ENCODE results near the gene BCL10. TPM values are rescaled to one million over a fixed set of nuclear protein-coding genes. Genes with fewer than 3 reads are reported as not detected.

The BCL10 gene
- polyA plus RNA-seq, 1 donor from 2014 or later: 17.3 TPM

DNA sequence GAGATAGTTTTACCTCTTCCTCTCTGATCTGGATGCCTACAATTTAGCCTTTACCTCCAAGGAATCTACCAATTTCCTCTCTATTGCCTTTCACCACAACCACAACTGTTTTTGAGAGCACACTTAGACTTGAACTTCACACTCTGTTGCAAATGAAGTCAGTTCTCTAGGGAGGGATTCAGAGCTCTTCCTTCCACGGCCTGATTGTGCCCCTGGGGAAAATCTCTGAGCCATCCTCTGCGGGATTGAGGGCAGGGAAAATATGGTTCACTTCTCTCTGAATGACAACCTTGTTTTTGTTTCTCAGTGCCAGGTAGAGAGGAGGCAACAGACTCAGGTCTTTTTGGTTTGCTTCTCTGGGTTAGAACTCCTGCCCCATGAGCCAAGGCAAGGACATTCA lies 35.4 kb upstream of the BCL10 start:
- no peak overlapping the region for H2AFZ ChIP-seq (ENCODE audit: low read depth, low read length)
- H3K36me3 ChIP-seq (ENCODE audit: insufficient read depth, low read length): no peaks in the 10 kb centered on the region
- H3K9me3 ChIP-seq (ENCODE audit: low read length): no peaks in the 10 kb centered on the region
- no peak overlapping the region for H3K9ac ChIP-seq (ENCODE audit: low read length)
- no peak overlapping the region for H3K27ac ChIP-seq (ENCODE audit: low read length)
- no peak overlapping the region for H3K4me3 ChIP-seq (ENCODE audit: low read length)
- H3K79me2 ChIP-seq (replicated peaks; ENCODE audit: insufficient read depth, low read length): no peaks in the 10 kb centered on the region
- no peak for TF ChIP-seq MXI1 (conservative IDR thresholded peaks at IDR 0.05; ENCODE audit: poor library complexity, severe bottlenecking)
- TF ChIP-seq POLR2AphosphoS5 (IDR thresholded peaks at IDR 0.05): no peak
- TF ChIP-seq, protein P1, sequence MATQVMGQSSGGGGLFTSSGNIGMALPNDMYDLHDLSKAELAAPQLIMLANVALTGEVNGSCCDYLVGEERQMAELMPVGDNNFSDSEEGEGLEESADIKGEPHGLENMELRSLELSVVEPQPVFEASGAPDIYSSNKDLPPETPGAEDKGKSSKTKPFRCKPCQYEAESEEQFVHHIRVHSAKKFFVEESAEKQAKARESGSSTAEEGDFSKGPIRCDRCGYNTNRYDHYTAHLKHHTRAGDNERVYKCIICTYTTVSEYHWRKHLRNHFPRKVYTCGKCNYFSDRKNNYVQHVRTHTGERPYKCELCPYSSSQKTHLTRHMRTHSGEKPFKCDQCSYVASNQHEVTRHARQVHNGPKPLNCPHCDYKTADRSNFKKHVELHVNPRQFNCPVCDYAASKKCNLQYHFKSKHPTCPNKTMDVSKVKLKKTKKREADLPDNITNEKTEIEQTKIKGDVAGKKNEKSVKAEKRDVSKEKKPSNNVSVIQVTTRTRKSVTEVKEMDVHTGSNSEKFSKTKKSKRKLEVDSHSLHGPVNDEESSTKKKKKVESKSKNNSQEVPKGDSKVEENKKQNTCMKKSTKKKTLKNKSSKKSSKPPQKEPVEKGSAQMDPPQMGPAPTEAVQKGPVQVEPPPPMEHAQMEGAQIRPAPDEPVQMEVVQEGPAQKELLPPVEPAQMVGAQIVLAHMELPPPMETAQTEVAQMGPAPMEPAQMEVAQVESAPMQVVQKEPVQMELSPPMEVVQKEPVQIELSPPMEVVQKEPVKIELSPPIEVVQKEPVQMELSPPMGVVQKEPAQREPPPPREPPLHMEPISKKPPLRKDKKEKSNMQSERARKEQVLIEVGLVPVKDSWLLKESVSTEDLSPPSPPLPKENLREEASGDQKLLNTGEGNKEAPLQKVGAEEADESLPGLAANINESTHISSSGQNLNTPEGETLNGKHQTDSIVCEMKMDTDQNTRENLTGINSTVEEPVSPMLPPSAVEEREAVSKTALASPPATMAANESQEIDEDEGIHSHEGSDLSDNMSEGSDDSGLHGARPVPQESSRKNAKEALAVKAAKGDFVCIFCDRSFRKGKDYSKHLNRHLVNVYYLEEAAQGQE (IDR thresholded peaks at IDR 0.05; ENCODE audit: borderline replicate concordance): no peak
- no peak for TF ChIP-seq EP300 (conservative IDR thresholded peaks at IDR 0.05; ENCODE audit: poor library complexity, severe bottlenecking)
- TF ChIP-seq TAF1 (IDR thresholded peaks at IDR 0.05; ENCODE audit: low read depth): no peak
- TF ChIP-seq SMC3 (conservative IDR thresholded peaks at IDR 0.05; ENCODE audit: poor library complexity): no peak
- no peak for TF ChIP-seq EZH2 (IDR thresholded peaks at IDR 0.05; ENCODE audit: borderline replicate concordance, insufficient read depth, low read length, poor library complexity, severe bottlenecking)
- no peak for TF ChIP-seq RAD21 (conservative IDR thresholded peaks at IDR 0.05)
- TF ChIP-seq, protein P2, sequence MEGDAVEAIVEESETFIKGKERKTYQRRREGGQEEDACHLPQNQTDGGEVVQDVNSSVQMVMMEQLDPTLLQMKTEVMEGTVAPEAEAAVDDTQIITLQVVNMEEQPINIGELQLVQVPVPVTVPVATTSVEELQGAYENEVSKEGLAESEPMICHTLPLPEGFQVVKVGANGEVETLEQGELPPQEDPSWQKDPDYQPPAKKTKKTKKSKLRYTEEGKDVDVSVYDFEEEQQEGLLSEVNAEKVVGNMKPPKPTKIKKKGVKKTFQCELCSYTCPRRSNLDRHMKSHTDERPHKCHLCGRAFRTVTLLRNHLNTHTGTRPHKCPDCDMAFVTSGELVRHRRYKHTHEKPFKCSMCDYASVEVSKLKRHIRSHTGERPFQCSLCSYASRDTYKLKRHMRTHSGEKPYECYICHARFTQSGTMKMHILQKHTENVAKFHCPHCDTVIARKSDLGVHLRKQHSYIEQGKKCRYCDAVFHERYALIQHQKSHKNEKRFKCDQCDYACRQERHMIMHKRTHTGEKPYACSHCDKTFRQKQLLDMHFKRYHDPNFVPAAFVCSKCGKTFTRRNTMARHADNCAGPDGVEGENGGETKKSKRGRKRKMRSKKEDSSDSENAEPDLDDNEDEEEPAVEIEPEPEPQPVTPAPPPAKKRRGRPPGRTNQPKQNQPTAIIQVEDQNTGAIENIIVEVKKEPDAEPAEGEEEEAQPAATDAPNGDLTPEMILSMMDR (IDR thresholded peaks at IDR 0.05; ENCODE audit: poor library complexity, severe bottlenecking): no peak
- H3K27me3 ChIP-seq (ENCODE audit: insufficient read depth, low read depth, low read length): no peaks in the 10 kb centered on the region
- H3K9me2 ChIP-seq (ENCODE audit: insufficient read depth, low read length): no peaks in the 10 kb centered on the region
- H3K4me2 ChIP-seq (ENCODE audit: low read length): no peak overlapping the region
- H4K20me1 ChIP-seq (ENCODE audit: insufficient read depth): no peaks in the 10 kb centered on the region
- H3F3A ChIP-seq (ENCODE audit: insufficient read depth, low read length, poor library complexity, severe bottlenecking): no peaks in the 10 kb centered on the region

DNA sequence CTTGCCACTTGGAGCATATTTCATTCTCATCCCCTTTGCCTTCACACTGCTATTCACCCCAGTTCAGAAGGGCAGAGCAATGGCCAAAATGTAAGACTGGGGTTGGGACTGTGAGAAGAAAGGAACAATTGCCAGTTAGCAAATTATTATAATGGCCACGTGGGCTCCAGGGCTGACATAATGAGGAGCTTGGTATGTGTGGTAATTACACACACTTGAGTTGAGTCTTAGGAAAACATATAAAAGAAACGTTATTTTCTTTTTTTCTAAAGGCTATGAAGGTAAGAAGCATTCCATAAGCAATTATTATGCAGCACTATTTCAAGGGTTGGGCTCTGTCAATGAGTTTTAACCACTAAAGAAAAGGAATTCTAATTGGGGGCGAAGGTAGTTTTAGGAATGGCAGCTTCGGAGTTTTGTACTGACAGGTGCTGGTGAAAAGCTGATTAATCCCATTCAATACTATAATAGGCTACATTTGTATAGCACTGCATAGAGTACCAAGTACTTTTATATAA lies 32.5 kb upstream of the BCL10 start:
- TF ChIP-seq SMC3 (conservative IDR thresholded peaks at IDR 0.05; ENCODE audit: poor library complexity): no peak
- H3K9me3 ChIP-seq (ENCODE audit: low read length): no peaks in the 10 kb centered on the region
- H3K9ac ChIP-seq (ENCODE audit: low read length): no peak overlapping the region
- H3K27me3 ChIP-seq (ENCODE audit: insufficient read depth, low read depth, low read length): no peaks in the 10 kb centered on the region
- H2AFZ ChIP-seq (ENCODE audit: low read depth, low read length): no peak overlapping the region
- no peaks in the 10 kb centered on the region for H3K9me2 ChIP-seq (ENCODE audit: insufficient read depth, low read length)
- no peaks in the 10 kb centered on the region for H3K36me3 ChIP-seq (ENCODE audit: insufficient read depth, low read length)
- no peaks in the 10 kb centered on the region for H4K20me1 ChIP-seq (ENCODE audit: insufficient read depth)
- no peaks in the 10 kb centered on the region for H3F3A ChIP-seq (ENCODE audit: insufficient read depth, low read length, poor library complexity, severe bottlenecking)
- H3K4me3 ChIP-seq (ENCODE audit: low read length): no peak overlapping the region
- H3K79me2 ChIP-seq (replicated peaks; ENCODE audit: insufficient read depth, low read length): no peaks in the 10 kb centered on the region
- H3K4me2 ChIP-seq (ENCODE audit: low read length): no peak overlapping the region
- H3K27ac ChIP-seq (ENCODE audit: low read length): no peak overlapping the region
